ENCODE data around the gene TEFM.
"Not testable (repeated sequence)": the region's sequence is repeated elsewhere in the genome, so short reads cannot be mapped to it uniquely, and the experiment has no call there.

The TEFM gene

DNA sequence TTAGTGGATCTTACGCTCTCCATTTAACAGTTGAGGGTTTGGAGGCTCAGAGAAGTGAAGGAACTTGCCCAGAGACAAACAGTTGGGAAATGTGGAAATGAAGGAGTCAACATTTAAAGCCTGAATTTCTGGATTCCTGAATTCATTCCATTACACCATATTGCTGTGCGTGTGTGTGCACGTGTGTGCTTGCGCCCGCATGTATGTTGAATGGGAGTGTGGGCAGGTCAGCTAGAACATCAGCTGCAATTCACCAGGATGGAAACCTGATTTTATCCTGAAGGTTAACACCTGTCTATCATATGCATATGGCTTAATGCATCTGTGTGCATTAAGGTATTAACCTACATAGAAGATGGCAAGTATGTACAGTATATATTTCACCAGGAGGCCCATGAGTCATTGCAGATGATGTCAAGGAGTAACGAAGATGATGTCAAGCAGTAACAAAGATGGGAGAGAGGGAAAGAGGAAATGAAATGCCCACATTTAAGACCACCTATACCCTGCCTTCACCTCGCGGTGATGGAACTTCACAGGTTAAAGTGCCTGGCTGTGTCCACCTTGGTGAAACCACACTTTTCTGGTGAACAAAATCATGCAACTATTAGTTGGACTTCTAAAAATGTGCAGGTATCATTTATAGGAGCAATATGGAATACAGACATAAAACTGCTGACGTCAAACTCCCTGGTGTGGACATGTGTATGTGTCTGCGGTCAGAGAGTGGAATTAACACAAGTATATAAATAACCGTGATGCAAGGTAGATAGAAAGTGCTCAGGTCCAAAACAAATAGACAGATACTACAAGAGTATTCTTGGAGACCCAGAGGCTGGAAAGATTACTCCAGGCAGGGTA is 14.9 kb upstream of the TEFM start:
- DNase-seq: no peak

GRCh38 chr17:30920282-30920681 is 14.2 kb upstream of the TEFM start:
- no peak for DNase-seq

GRCh38 chr17:30917050-30917449 is 11.0 kb upstream of the TEFM start:
- DNase-seq: no peak

- DNase-seq: no peak
These were observed 10.0 kb upstream of the TEFM start for GRCh38 chr17:30915833-30916611.

- no peak for DNase-seq
These were observed 7.9 kb upstream of the TEFM start for GRCh38 chr17:30913955-30914354.

DNA sequence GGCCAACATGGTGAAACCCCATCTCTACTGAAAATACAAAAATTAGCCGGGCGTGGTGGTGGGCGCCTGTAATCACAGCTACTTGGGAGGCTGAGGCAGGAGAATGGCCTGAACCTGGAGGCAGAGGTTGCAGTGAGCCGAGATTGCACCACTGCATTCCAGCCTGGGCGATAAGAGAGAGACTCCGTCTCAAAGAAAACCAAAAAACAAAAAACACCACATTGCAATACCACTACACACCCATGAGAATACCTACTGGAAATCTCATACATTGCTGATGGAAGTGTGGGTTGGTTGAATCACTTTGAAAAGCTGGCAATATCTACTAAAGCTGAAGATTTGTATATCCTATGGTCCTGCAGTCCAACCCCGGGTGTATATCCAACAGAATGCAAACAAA is 4.1 kb upstream of the TEFM start:
- not testable (repeated sequence) for DNase-seq

DNA sequence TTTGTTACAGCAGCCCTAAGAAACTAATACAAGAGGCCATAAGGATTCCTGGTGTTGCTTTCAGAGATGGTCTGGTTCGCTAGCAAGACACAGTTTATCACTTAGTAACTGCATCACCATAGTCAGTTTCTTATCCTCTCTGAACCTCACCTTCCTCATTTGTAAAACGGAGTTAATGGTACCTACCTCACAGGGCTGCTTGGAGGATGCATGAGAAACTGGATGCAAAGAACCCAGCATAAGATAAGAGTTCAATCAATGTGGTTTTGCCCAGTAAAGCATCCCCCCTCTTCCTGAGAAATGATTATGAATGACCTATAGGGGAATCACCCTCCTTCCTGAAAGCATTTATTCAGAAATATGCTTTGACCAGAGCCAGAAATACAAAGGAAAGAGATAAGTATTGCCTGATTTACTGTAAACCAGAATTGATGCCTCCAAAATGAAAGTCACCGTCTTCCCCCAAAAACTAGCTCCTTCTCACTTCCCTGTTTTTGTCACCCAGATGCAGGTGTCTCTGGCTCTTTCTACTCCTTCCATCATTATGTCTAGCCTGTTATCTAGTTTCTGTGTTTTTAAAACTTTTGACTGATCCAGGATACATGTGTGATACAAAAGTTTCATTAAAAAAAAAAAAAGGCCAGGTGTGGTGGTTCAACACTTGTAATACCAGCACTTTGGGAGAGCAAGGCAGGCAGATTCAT is 2.8 kb upstream of the TEFM start:
- no peak for DNase-seq

DNA sequence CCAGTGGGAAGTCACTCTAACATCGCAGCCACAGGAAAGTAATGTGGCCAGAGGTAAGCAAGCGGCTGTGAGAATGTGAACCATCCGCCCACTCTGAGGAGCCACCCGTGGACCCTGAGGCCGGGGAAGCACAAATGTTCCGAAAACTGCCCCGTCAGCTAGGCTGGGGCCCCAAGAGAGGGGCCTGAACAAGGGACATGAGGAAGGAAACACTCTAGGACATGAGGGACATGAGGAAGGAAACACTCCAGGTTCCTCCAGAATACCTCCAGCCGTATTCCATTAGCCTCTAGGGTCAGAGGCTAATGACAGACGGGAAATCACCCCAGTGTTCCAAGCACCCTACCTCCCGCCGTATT is 317 bp downstream of the TEFM start:
- no peak for DNase-seq

- DNase-seq: no peak
These were observed 8.7 kb downstream of the TEFM start for GRCh38 chr17:30897311-30897710.

GRCh38 chr17:30894236-30894635 is 11.8 kb downstream of the TEFM start:
- DNase-seq: no peak

- no peak for DNase-seq
These were observed 19.9 kb downstream of the TEFM start for GRCh38 chr17:30886187-30886586.

DNA sequence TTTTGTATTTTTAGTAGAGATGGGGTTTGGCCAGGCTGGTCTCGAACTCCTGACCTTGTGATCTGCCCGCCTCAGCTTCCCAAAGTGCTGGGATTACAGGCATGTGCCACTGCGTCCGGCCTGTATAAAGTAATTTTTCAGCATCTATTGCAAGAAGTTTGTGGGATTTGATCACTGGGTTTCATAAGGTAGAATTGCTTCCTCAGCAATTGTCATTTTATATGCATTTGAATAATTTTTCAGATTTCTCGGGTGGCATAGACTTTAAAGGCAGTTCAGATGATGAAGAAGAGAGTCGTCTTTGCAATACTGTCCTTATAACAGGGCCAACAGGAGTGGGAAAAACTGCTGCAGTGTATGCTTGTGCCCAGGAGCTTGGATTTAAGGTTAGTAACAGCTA is 37.0 kb downstream of the TEFM start:
- no peak for DNase-seq

GRCh38 chr17:30864636-30865035 is 41.4 kb downstream of the TEFM start:
- DNase-seq: no peak

DNA sequence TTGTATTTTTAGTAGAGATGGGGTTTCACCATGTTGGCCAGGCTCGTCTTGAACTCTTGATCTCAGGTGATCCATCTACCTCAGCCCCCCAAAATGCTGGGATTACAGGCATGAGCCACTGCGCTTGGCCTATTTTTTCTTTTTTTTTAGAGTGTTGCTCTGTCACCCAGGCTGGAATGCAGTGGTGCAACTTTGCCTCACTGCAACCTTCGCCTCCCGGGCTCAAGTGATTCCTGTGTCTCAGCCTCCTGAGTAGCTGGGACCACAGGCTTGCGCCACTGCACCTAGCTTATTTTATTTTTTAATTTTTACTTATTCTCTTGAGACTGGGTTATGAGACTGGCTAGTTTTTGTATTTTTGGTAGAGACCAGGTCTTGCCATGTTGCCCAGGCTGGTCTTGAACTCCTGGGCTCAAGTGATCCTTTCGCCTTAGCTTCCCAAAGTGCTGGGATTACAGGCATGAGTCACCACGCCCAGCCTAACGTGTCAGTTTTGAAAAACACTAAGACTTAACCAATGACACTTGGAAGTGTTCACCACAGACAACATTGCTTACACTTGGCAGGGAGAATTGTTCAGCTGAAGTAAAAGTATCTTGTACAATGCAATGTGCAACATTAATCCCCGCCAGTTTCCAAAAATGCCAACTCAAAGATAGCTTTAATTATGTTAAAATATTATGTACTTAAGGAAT is 47.3 kb downstream of the TEFM start:
- no peak for DNase-seq

DNA sequence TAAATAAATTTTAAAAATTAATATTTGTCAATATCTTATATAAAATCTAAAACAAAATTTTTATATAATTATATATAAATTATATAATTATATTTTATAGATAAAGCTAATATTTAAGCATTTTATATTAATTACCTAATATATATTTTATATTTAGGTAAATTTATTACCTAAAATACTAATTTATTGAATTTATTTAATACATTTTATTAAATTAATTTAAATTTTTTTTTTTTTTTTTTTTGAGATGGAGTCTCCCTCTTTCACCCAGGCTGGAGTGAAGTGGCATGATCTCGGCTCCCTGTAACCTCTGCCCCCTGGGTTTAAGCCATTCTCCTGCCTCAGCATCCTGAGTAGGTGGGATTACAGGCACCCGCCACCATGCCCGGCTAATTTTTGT is 51.9 kb downstream of the TEFM start:
- no peak for DNase-seq
